Keratinocyte (primary cell): ENCODE data around the gene MRPL28.

ENCODE experiments used
- EZH2 ChIP-seq: IDR thresholded peaks from one replicate; pipeline ENCODE4 v1.6.1; 2012; ENCODE audit warnings: inconsistent platforms, mild to moderate bottlenecking, low read length, moderate library complexity
- TF ChIP-seq, protein P1 (sequence below), 3 experiments: IDR thresholded peaks in 1 of 3; conservative IDR thresholded peaks in 1 of 3; optimal IDR thresholded peaks in 1 of 3; 2 replicates in 2 of 3; 3 replicates in 1 of 3; pipeline versions ENCODE3 to v1.5.1; 2011; ENCODE audit warnings: low read length in 3 of 3, mild to moderate bottlenecking in 3 of 3, moderate library complexity in 2 of 3, control low read depth in 1 of 3, inconsistent platforms in 1 of 3; ENCODE audit not compliant: insufficient read depth in 2 of 3; ENCODE audit errors: extremely low read depth in 1 of 3

DNA sequence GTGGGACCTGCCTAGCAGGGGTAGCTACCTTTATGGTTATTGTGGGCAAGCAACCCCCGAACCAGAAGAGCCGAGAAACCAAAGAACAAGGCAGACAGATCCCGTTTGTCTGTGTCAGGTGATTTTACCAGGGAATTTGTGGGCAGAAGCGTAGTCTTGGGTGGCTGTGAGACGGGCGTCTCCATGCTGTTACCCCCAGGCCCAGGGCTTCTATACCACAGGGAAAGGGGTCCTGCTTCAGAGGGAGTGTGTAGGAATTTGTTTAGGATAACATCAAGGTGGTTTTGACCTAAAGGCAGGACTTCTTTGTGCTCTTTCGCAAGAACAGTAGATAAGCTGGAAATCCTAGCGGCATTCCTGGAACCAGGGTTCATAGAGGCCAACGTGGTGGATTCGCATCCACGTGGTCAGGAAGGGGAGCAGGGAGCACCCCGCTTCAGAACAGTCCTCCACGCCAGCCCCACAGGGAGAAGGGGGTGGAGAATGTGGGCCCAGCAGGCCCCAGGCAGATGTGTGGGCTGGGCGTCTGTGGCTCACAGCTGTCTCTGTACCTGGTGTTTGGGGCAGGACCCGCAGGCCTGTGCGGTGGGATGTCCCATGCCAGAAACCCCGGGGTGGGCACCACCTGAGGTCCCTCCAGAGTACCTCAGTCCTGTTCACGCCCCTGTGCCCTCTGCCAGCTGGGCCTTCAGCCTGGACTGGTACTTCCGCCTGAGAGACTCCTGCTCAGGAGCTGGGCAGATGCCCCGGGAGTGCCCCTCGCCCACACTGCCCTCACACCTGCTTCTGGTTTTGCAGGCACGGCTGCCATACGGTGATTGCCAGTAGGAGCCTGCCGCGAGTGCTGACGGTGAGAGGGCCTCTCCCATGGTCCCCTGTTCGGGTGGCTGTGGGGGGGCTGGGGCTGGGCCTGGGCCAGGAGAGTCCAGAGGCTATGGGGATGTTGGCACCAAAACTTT is 35.5 kb upstream of the MRPL28 start:
- TF ChIP-seq, protein P1, sequence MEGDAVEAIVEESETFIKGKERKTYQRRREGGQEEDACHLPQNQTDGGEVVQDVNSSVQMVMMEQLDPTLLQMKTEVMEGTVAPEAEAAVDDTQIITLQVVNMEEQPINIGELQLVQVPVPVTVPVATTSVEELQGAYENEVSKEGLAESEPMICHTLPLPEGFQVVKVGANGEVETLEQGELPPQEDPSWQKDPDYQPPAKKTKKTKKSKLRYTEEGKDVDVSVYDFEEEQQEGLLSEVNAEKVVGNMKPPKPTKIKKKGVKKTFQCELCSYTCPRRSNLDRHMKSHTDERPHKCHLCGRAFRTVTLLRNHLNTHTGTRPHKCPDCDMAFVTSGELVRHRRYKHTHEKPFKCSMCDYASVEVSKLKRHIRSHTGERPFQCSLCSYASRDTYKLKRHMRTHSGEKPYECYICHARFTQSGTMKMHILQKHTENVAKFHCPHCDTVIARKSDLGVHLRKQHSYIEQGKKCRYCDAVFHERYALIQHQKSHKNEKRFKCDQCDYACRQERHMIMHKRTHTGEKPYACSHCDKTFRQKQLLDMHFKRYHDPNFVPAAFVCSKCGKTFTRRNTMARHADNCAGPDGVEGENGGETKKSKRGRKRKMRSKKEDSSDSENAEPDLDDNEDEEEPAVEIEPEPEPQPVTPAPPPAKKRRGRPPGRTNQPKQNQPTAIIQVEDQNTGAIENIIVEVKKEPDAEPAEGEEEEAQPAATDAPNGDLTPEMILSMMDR (optimal IDR thresholded peaks at IDR 0.05 in 1 of 3, IDR thresholded peaks at IDR 0.05 in 1 of 3, conservative IDR thresholded peaks at IDR 0.05 in 1 of 3; ENCODE audit: extremely low read depth in 1 of 3, insufficient read depth in 2 of 3, low read length in 3 of 3): no peak
- no peak for TF ChIP-seq EZH2
